SKM-1 (cell line): Measurements from ENCODE around the gene EMC9.

Experiments
- DNase-seq: peaks from one replicate; lab custom pipeline; 2025; ENCODE audit not compliant: unreplicated experiment; lab: John Stamatoyannopoulos, UW

The EMC9 gene

GRCh38 chr14:24092505-24093206 lies 48.7 kb downstream of the EMC9 start:
- DNase-seq = no peak

GRCh38 chr14:24092110-24092504 lies 49.3 kb downstream of the EMC9 start:
- DNase-seq = no peak

GRCh38 chr14:24089890-24090289 lies 51.5 kb downstream of the EMC9 start:
- no peak for DNase-seq
